WTC11 (cell line): ENCODE results near the gene HYDIN. TPM values are rescaled to one million over a fixed set of nuclear protein-coding genes. Genes with fewer than 3 reads are reported as not detected.

Experiments used
- ATAC-seq: fragments of 200-7000 bp; cut with Tn5 transposase; 2 replicates; pipeline ENCODE4 v1.10.0; 2021; ENCODE audit warnings: mild to moderate bottlenecking, moderate library complexity
- CTCF ChIA-PET: fragments of 300-600 bp; sonication (Branson Sonifier 250); formaldehyde crosslinking; loops from one replicate; lab custom pipeline; 2021; ENCODE audit warnings: antibody characterized with exemption; lab: Charles Lee
- POLR2A ChIA-PET: fragments of 350-600 bp; sonication (Branson Sonifier 250); formaldehyde crosslinking; loops from one replicate; lab custom pipeline; 2021; ENCODE audit warnings: antibody characterized with exemption; lab: Charles Lee
- DNase-seq: peaks from one replicate; pipeline ENCODE4 v3.0.0; 2021; ENCODE audit warnings: low spot score
- H3K27ac Mint-ChIP-seq: 2 replicates; pipeline ENCODE4 v1.8.0; 2021; ENCODE audit warnings: mixed read lengths
- H3K27me3 Mint-ChIP-seq: 2 replicates; pipeline ENCODE4 v1.8.0; 2021; ENCODE audit warnings: low read depth, mild to moderate bottlenecking, moderate library complexity, mixed read lengths
- H3K36me3 Mint-ChIP-seq: 2 replicates; pipeline ENCODE4 v1.8.0; 2021; ENCODE audit warnings: mixed read lengths
- H3K4me1 Mint-ChIP-seq: 2 replicates; pipeline ENCODE4 v1.8.0; 2022; ENCODE audit warnings: mixed read lengths
- H3K4me3 Mint-ChIP-seq: 2 replicates; pipeline ENCODE4 v1.8.0; 2021; ENCODE audit warnings: mild to moderate bottlenecking, moderate library complexity, mixed read lengths
- H3K9me3 Mint-ChIP-seq: 2 replicates; pipeline ENCODE4 v1.8.0; 2021; ENCODE audit warnings: mixed read lengths
- ATF1 ChIP-seq: sonication (generic); formaldehyde crosslinking; IDR thresholded peaks from 2 replicates; pipeline ENCODE4 v1.8.1; 2023; ENCODE audit warnings: mild to moderate bottlenecking, moderate library complexity, missing genetic modification reagents
- CREM ChIP-seq: sonication (generic); formaldehyde crosslinking; IDR thresholded peaks from 2 replicates; pipeline ENCODE4 v1.8.1; 2022; ENCODE audit warnings: mild to moderate bottlenecking, missing genetic modification reagents, moderate library complexity
- ETV6 ChIP-seq: sonication (generic); formaldehyde crosslinking; IDR thresholded peaks from 2 replicates; pipeline ENCODE4 v1.8.1; 2022; ENCODE audit warnings: mild to moderate bottlenecking, missing genetic modification reagents
- GRHL2 ChIP-seq: fragments of 250-450 bp; sonication (Bioruptor Pico); IDR thresholded peaks from 2 replicates; pipeline ENCODE4 v1.8.0; 2022; ENCODE audit warnings: mild to moderate bottlenecking, moderate library complexity; ENCODE audit not compliant: insufficient replicate concordance, severe bottlenecking
- MXD4 ChIP-seq: fragments of 250-450 bp; sonication (Bioruptor Pico); IDR thresholded peaks from 2 replicates; pipeline ENCODE4 v1.8.0; 2021; ENCODE audit warnings: mild to moderate bottlenecking, moderate library complexity, borderline replicate concordance
- MYBL2 ChIP-seq: sonication (generic); formaldehyde crosslinking; IDR thresholded peaks from 2 replicates; pipeline ENCODE4 v1.8.1; 2023; ENCODE audit warnings: mild to moderate bottlenecking, moderate library complexity, missing genetic modification reagents
- RORB ChIP-seq: fragments of 250-450 bp; sonication (Bioruptor Pico); IDR thresholded peaks from 2 replicates; pipeline ENCODE4 v1.9.0; 2021; ENCODE audit warnings: mild to moderate bottlenecking
- TP53 ChIP-seq: sonication (generic); formaldehyde crosslinking; IDR thresholded peaks from 2 replicates; pipeline ENCODE4 v1.8.1; 2023; ENCODE audit warnings: mild to moderate bottlenecking, missing genetic modification reagents
- ZBTB21 ChIP-seq: sonication (generic); formaldehyde crosslinking; IDR thresholded peaks from 2 replicates; pipeline ENCODE4 v1.8.1; 2023; ENCODE audit warnings: mild to moderate bottlenecking, missing genetic modification reagents, borderline replicate concordance
- ZNF121 ChIP-seq: sonication (generic); formaldehyde crosslinking; IDR thresholded peaks from 2 replicates; pipeline ENCODE4 v1.8.0; 2023; ENCODE audit warnings: missing genetic modification reagents
- ZNF219 ChIP-seq: sonication (generic); formaldehyde crosslinking; IDR thresholded peaks from 2 replicates; pipeline ENCODE4 v1.8.0; 2023; ENCODE audit warnings: missing genetic modification reagents, mild to moderate bottlenecking, borderline replicate concordance
- total RNA-seq: library from RNA; stranded (reverse); gene quantifications from 3 replicates; pipeline ENCODE4 v1.2.3, GENCODE V29; 2021
- TF ChIP-seq, protein P1 (sequence below): fragments of 200-600 bp; IDR thresholded peaks from 2 replicates; pipeline ENCODE4 v1.8.0; 2022; ENCODE audit warnings: antibody characterized with exemption
- TF ChIP-seq, protein P2 (sequence below): sonication (generic); formaldehyde crosslinking; conservative IDR thresholded peaks from 2 replicates; pipeline ENCODE4 v1.8.1; 2022; ENCODE audit warnings: mild to moderate bottlenecking, missing genetic modification reagents
- TF ChIP-seq, protein P3 (sequence below): sonication (generic); formaldehyde crosslinking; IDR thresholded peaks from 2 replicates; pipeline ENCODE4 v1.8.1; 2023; ENCODE audit warnings: mild to moderate bottlenecking, missing genetic modification reagents, borderline replicate concordance
- TF ChIP-seq, protein P4 (sequence below): sonication (generic); formaldehyde crosslinking; IDR thresholded peaks from 2 replicates; pipeline ENCODE4 v1.8.1; 2022; ENCODE audit warnings: low read depth, mild to moderate bottlenecking, moderate library complexity, missing genetic modification reagents, borderline replicate concordance
- TF ChIP-seq, protein P5 (sequence below): sonication (generic); formaldehyde crosslinking; IDR thresholded peaks from 2 replicates; pipeline ENCODE4 v1.8.0; 2023; ENCODE audit warnings: mild to moderate bottlenecking, missing genetic modification reagents
- TF ChIP-seq, protein P6 (sequence below): sonication (generic); formaldehyde crosslinking; IDR thresholded peaks from 2 replicates; pipeline ENCODE4 v1.8.0; 2022; ENCODE audit warnings: mild to moderate bottlenecking, missing genetic modification reagents

Gene HYDIN
- total RNA-seq, 1 experiment from 2014 or later, result 2.6 TPM

DNA sequence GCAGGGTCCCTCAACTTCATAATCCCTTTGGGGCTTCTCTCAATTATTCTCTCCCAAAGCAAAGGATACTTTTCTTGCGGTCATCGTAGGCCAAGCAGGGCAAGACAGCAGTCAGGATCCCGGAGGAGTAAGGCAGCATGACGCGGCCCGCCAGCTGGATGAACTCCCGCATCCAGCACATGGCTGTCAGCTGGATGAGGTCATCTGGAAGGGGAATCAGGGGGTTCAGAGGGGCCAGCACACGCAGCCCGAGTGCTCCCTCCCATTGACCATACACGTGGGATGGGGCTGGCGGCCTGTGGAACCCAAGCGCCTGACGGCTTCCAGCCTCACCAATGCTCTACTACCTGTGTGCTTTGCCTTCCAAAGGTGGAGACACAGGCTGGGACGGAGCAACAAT lies 448.7 kb downstream of the HYDIN start (continued):
- TF ChIP-seq, protein P1, sequence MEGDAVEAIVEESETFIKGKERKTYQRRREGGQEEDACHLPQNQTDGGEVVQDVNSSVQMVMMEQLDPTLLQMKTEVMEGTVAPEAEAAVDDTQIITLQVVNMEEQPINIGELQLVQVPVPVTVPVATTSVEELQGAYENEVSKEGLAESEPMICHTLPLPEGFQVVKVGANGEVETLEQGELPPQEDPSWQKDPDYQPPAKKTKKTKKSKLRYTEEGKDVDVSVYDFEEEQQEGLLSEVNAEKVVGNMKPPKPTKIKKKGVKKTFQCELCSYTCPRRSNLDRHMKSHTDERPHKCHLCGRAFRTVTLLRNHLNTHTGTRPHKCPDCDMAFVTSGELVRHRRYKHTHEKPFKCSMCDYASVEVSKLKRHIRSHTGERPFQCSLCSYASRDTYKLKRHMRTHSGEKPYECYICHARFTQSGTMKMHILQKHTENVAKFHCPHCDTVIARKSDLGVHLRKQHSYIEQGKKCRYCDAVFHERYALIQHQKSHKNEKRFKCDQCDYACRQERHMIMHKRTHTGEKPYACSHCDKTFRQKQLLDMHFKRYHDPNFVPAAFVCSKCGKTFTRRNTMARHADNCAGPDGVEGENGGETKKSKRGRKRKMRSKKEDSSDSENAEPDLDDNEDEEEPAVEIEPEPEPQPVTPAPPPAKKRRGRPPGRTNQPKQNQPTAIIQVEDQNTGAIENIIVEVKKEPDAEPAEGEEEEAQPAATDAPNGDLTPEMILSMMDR, result no peak

DNA sequence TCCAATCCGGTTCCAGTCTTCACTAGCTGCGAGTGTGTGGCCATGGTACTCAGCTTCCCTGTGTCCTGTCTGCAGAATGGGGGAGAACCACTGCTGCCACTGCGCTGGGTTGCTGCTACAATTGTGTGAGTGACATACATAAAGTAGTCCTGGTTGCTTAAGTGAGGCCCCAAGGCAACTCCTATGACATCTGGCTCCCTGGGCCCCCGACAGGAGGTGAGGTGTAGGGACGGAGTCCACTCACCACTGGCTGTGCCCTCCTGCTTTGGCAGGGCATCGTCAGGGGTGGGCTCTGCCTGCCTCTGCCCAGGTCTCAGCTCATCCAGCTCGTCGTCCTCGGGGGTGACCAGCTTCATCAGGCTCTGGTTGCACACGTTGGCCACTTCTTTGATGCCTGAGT lies 450.0 kb downstream of the HYDIN start:
- H3K27ac Mint-ChIP-seq, result peak overlapping the region; percentile 36; the same call in 1 of the 2 replicates
- DNase-seq (no peak), ATAC-seq (no peak)
- no peak overlapping the region for H3K4me3 Mint-ChIP-seq
- peaks cover 2% of the 10 kb centered on the region; the same call in 1 of the 2 replicates for H3K4me1 Mint-ChIP-seq
- POLR2A ChIA-PET, result no interaction called here
- CTCF ChIA-PET, result interaction anchor here (1.0 to 2.6 kb wide), 4 partner anchors 8 to 101 kb away, joined by 3 to 11 read pairs (median 4); no protein-coding TSS in a partner anchor
- peaks cover 63% of the 10 kb centered on the region for H3K36me3 Mint-ChIP-seq
- no peaks in the 10 kb centered on the region for H3K27me3 Mint-ChIP-seq
- peaks cover 7% of the 10 kb centered on the region for H3K9me3 Mint-ChIP-seq
- TF ChIP-seq, protein P2, sequence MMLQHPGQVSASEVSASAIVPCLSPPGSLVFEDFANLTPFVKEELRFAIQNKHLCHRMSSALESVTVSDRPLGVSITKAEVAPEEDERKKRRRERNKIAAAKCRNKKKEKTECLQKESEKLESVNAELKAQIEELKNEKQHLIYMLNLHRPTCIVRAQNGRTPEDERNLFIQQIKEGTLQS (CRISPR knock-in tag), result no peak
- TF ChIP-seq, protein P3, sequence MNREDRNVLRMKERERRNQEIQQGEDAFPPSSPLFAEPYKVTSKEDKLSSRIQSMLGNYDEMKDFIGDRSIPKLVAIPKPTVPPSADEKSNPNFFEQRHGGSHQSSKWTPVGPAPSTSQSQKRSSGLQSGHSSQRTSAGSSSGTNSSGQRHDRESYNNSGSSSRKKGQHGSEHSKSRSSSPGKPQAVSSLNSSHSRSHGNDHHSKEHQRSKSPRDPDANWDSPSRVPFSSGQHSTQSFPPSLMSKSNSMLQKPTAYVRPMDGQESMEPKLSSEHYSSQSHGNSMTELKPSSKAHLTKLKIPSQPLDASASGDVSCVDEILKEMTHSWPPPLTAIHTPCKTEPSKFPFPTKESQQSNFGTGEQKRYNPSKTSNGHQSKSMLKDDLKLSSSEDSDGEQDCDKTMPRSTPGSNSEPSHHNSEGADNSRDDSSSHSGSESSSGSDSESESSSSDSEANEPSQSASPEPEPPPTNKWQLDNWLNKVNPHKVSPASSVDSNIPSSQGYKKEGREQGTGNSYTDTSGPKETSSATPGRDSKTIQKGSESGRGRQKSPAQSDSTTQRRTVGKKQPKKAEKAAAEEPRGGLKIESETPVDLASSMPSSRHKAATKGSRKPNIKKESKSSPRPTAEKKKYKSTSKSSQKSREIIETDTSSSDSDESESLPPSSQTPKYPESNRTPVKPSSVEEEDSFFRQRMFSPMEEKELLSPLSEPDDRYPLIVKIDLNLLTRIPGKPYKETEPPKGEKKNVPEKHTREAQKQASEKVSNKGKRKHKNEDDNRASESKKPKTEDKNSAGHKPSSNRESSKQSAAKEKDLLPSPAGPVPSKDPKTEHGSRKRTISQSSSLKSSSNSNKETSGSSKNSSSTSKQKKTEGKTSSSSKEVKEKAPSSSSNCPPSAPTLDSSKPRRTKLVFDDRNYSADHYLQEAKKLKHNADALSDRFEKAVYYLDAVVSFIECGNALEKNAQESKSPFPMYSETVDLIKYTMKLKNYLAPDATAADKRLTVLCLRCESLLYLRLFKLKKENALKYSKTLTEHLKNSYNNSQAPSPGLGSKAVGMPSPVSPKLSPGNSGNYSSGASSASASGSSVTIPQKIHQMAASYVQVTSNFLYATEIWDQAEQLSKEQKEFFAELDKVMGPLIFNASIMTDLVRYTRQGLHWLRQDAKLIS (CRISPR knock-in tag), result no peak
- no peak for TF ChIP-seq MYBL2 (CRISPR knock-in tag)
- TF ChIP-seq, protein P4, sequence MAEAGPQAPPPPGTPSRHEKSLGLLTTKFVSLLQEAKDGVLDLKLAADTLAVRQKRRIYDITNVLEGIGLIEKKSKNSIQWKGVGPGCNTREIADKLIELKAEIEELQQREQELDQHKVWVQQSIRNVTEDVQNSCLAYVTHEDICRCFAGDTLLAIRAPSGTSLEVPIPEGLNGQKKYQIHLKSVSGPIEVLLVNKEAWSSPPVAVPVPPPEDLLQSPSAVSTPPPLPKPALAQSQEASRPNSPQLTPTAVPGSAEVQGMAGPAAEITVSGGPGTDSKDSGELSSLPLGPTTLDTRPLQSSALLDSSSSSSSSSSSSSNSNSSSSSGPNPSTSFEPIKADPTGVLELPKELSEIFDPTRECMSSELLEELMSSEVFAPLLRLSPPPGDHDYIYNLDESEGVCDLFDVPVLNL (CRISPR knock-in tag), result no peak
- no peak for TF ChIP-seq ZBTB21

DNA sequence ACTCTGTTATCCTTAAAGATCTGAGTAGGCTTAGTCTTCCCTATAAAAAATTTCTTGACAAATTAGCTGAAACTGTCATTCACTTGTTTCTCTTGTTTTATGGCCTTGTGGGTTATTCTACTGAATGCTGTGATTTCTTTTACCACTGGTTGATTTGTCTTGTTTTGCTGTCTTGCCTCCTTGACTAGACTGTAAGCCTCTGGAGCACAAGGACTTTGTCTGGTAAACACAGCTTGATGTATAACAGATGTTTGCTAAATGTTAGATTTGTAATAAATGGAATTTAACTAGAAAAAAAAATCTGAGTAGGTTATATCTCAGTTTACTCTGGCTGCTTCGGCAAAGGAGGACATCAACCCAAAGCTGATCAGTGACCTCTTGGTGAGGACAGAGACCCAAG lies 451.2 kb downstream of the HYDIN start:
- no peak overlapping the region for H3K27ac Mint-ChIP-seq
- H3K4me1 Mint-ChIP-seq, result peaks cover 2% of the 10 kb centered on the region; the same call in 1 of the 2 replicates
- no peak for TF ChIP-seq GRHL2
- no peak for TF ChIP-seq ZNF219
- TF ChIP-seq, protein P5, sequence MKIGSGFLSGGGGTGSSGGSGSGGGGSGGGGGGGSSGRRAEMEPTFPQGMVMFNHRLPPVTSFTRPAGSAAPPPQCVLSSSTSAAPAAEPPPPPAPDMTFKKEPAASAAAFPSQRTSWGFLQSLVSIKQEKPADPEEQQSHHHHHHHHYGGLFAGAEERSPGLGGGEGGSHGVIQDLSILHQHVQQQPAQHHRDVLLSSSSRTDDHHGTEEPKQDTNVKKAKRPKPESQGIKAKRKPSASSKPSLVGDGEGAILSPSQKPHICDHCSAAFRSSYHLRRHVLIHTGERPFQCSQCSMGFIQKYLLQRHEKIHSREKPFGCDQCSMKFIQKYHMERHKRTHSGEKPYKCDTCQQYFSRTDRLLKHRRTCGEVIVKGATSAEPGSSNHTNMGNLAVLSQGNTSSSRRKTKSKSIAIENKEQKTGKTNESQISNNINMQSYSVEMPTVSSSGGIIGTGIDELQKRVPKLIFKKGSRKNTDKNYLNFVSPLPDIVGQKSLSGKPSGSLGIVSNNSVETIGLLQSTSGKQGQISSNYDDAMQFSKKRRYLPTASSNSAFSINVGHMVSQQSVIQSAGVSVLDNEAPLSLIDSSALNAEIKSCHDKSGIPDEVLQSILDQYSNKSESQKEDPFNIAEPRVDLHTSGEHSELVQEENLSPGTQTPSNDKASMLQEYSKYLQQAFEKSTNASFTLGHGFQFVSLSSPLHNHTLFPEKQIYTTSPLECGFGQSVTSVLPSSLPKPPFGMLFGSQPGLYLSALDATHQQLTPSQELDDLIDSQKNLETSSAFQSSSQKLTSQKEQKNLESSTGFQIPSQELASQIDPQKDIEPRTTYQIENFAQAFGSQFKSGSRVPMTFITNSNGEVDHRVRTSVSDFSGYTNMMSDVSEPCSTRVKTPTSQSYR (CRISPR knock-in tag), result no peak
- no peak for TF ChIP-seq ZNF121 (CRISPR knock-in tag)
- TF ChIP-seq CREM, result no peak
- no peak for TF ChIP-seq ETV6 (CRISPR knock-in tag)
- TF ChIP-seq RORB (CRISPR knock-in tag), result no peak
- TF ChIP-seq, protein P6, sequence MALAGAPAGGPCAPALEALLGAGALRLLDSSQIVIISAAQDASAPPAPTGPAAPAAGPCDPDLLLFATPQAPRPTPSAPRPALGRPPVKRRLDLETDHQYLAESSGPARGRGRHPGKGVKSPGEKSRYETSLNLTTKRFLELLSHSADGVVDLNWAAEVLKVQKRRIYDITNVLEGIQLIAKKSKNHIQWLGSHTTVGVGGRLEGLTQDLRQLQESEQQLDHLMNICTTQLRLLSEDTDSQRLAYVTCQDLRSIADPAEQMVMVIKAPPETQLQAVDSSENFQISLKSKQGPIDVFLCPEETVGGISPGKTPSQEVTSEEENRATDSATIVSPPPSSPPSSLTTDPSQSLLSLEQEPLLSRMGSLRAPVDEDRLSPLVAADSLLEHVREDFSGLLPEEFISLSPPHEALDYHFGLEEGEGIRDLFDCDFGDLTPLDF (CRISPR knock-in tag), result no peak
- TF ChIP-seq MXD4 (CRISPR knock-in tag), result no peak
- no peak for TF ChIP-seq TP53 (CRISPR knock-in tag)
- TF ChIP-seq ATF1, result no peak
- no peak for ATAC-seq
- no peak overlapping the region for H3K4me3 Mint-ChIP-seq
- CTCF ChIA-PET, result interaction anchor here (1.0 to 3.0 kb wide), 5 partner anchors 9 to 100 kb away, joined by 3 to 13 read pairs (median 4); no protein-coding TSS in a partner anchor
- POLR2A ChIA-PET, result no interaction called here
- no peak for DNase-seq
- peaks cover 53% of the 10 kb centered on the region for H3K36me3 Mint-ChIP-seq
- peaks cover 7% of the 10 kb centered on the region for H3K9me3 Mint-ChIP-seq
- H3K27me3 Mint-ChIP-seq, result no peaks in the 10 kb centered on the region
